Colonic mucosa (tissue), 4 donors: ENCODE data around the gene CLSTN1. TPM values are rescaled to one million over a fixed set of nuclear protein-coding genes. Genes with fewer than 3 reads are reported as not detected.

Source experiments
- DNase-seq: peaks from one replicate; pipeline ENCODE4 v3.0.0-alpha.2; 2020
- H3K27ac ChIP-seq: fragments of 200-600 bp; one replicate; pipeline ENCODE4 v1.8.0; 2021
- H3K27me3 ChIP-seq: fragments of 200-600 bp; one replicate; pipeline ENCODE4 v1.8.0; 2021
- H3K36me3 ChIP-seq: fragments of 200-600 bp; one replicate; pipeline ENCODE4 v1.8.0; 2021
- H3K4me1 ChIP-seq: fragments of 200-600 bp; one replicate; pipeline ENCODE4 v1.8.0; 2021; ENCODE audit warnings: mild to moderate bottlenecking
- H3K4me3 ChIP-seq: fragments of 200-600 bp; one replicate; pipeline ENCODE4 v1.8.0; 2021
- H3K9ac ChIP-seq, 2 donors: one replicate each; pipeline ENCODE4 v1.7.0; 2013; ENCODE audit warnings: control low read depth in 2 of 2, low read depth in 2 of 2, low read length in 2 of 2
- H3K9me3 ChIP-seq: fragments of 200-600 bp; one replicate; pipeline ENCODE4 v1.8.0; 2021
- CTCF ChIP-seq: fragments of 200-600 bp; IDR thresholded peaks from one replicate; pipeline ENCODE4 v1.8.0; 2022; ENCODE audit warnings: antibody characterized with exemption, mild to moderate bottlenecking
- intact Hi-C: fragments of 100-400 bp; cut with DNase I; formaldehyde crosslinking; loops from one replicate; pipeline ENCODE4 v1.14.1; 2022
- total RNA-seq, 2 donors: library from RNA; stranded (reverse); fragmentation: NEBNext Ultra II Directional in 1 of 2; extraction: Animal tissue kit (Norgen Biotek cat#: 25700) in 1 of 2; gene quantifications; one replicate each; pipeline ENCODE4 v1.2.1, GENCODE V29; 2021
- donor health status: healthy.
- donor health status: DM: no; HTN: no; CAD: no.
- donor health status: DM: no; HTN: no; CAD: no.

CLSTN1 gene
- total RNA-seq, 2 donors from 2014 or later: 215 to 226 TPM

GRCh38 chr1:9842073-9842711 is 18.4 kb upstream of the CLSTN1 start:
- TF ChIP-seq CTCF: no peak
- Histone ChIP-seq H3K9me3 (no peaks in the 10 kb centered on the region), H3K4me3 (no peak overlapping the region), H3K9ac (no peak overlapping the region), H3K27ac (no peak overlapping the region), H3K36me3 (no peaks in the 10 kb centered on the region), H3K4me1 (peaks cover 10% of the 10 kb centered on the region), H3K27me3 (no peaks in the 10 kb centered on the region)
- DNase-seq: no peak
- intact Hi-C loops: no loop called here

DNA sequence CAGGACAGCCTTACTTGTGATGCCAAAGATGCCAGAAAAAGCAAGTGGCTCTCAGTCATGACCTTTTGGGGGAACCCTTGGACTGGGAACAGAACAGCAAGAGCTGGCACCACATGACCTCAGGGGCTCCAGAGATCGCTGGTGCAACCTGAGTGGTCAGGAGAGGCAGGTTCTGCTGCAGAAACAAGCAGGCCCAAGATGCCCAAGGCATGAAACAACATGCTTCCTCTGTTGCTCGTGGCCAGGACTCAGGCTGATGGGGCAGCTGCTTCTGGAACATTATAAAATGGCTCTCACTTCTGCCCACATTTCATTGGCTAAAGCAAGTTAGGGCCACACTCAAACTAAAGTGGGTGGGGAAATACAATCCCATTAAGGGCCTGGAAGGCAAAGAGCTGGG is 17.7 kb upstream of the CLSTN1 start:
- intact Hi-C loops: no loop called here

DNA sequence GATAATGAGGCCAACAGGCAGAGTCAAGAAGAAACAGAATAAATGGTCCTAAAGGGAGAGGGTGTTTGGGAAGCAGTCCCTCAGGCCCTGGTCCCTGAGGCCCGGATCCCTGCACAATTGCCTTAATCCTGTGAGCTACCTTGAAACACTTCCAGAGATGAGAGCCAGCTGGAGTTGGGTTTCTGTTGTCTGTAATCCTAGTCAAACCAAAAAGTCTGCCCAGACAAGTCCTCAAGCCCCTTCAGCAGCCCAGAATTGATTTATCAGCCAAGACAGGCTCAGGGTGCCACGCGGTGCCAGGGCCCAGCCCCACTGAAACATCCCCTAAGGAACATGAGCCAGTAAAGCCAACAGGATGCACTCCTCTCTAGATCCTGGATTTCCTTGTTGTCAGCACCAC is 16.4 kb upstream of the CLSTN1 start:
- H3K27me3 ChIP-seq: no peaks in the 10 kb centered on the region
- peaks cover 23% of the 10 kb centered on the region for H3K4me1 ChIP-seq
- no peak for DNase-seq
- no peaks in the 10 kb centered on the region for H3K9me3 ChIP-seq
- intact Hi-C loops: no loop called here
- no peak overlapping the region for H3K27ac ChIP-seq
- H3K4me3 ChIP-seq: no peak overlapping the region
- no peak for TF ChIP-seq CTCF
- H3K9ac ChIP-seq: no peak overlapping the region
- no peaks in the 10 kb centered on the region for H3K36me3 ChIP-seq

More for the DNA sequence above, 17.7 kb upstream of the CLSTN1 start:
- Histone ChIP-seq H3K27me3 (no peaks in the 10 kb centered on the region), H3K4me1 (peaks cover 10% of the 10 kb centered on the region), H3K36me3 (no peaks in the 10 kb centered on the region), H3K4me3 (no peak overlapping the region), H3K9me3 (no peaks in the 10 kb centered on the region), H3K9ac (no peak overlapping the region), H3K27ac (no peak overlapping the region)
- TF ChIP-seq CTCF: no peak
- no peak for DNase-seq

GRCh38 chr1:9838946-9839345 is 15.2 kb upstream of the CLSTN1 start:
- Histone ChIP-seq H3K4me1 (peaks cover 29% of the 10 kb centered on the region), H3K27me3 (no peaks in the 10 kb centered on the region), H3K4me3 (no peak overlapping the region), H3K9me3 (no peaks in the 10 kb centered on the region), H3K36me3 (no peaks in the 10 kb centered on the region), H3K27ac (no peak overlapping the region), H3K9ac (peak overlapping the region in 1 of 2 donors; percentile 34)
- no peak for TF ChIP-seq CTCF
- intact Hi-C loops: no loop called here
- no peak for DNase-seq

GRCh38 chr1:9836632-9836960 is 12.8 kb upstream of the CLSTN1 start:
- TF ChIP-seq CTCF: no peak
- H3K9me3 ChIP-seq: no peaks in the 10 kb centered on the region
- H3K4me3 ChIP-seq: no peak overlapping the region
- intact Hi-C loops: no loop called here
- H3K27ac ChIP-seq: no peak overlapping the region
- peak overlapping the region in 1 of 2 donors; percentile 68 for H3K9ac ChIP-seq
- no peak for DNase-seq
- H3K27me3 ChIP-seq: no peaks in the 10 kb centered on the region
- peaks cover 19% of the 10 kb centered on the region for H3K4me1 ChIP-seq
- no peaks in the 10 kb centered on the region for H3K36me3 ChIP-seq
